ENCODE measurements around the gene SEC14L2. TPM values are rescaled to one million over a fixed set of nuclear protein-coding genes. Genes with fewer than 3 reads are reported as not detected.
A peak's percentile ranks its signal among the peaks of the same experiment; 100 is the strongest.

The SEC14L2 gene
- total and polyA plus RNA-seq, 8 donors: 2.6 to 6.6 (median 3.8) TPM

DNA sequence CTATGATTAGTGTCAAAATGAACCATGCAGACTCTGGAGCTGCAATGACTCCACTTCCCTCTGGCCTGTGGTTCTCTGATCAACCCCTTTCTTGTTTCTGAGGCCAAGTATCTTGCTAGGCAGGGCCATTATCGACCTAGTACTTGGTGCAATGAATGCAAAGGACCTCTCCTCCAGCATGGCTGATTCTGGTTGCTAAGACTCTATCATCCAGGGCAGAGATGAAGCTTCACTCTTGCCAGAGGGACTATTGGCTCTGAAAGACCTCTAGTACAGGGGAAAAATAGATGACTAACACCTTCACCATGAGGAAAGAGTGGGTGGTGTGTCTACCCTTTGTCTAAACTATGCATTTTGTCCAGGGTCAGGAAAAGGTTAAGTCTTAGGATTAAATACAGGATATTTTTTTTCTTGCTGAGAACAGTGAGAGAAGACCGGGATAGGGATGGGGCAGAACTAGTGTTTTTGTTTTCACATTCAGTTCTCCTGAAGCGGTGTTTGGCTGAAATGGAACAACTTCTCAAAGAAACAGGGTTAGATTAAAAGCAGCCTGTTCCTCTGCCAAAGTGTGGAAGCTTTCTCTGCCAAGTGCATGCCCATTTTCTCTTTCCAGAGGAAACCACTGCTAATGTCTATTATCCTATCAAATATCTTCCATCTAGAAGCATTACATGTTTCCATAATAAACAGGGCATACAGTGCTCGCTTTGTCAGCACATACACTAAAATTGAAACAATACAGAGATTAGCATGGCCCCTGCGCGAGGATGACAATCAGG lies 23.7 kb downstream of the SEC14L2 start:
- FAIRE-seq (no peak), ATAC-seq (no peak), DNase-seq (no peak)
- no peaks in the 10 kb centered on the region for H3K36me3 ChIP-seq
- H3K4me3 ChIP-seq: no peak overlapping the region
- TF ChIP-seq, protein P1, sequence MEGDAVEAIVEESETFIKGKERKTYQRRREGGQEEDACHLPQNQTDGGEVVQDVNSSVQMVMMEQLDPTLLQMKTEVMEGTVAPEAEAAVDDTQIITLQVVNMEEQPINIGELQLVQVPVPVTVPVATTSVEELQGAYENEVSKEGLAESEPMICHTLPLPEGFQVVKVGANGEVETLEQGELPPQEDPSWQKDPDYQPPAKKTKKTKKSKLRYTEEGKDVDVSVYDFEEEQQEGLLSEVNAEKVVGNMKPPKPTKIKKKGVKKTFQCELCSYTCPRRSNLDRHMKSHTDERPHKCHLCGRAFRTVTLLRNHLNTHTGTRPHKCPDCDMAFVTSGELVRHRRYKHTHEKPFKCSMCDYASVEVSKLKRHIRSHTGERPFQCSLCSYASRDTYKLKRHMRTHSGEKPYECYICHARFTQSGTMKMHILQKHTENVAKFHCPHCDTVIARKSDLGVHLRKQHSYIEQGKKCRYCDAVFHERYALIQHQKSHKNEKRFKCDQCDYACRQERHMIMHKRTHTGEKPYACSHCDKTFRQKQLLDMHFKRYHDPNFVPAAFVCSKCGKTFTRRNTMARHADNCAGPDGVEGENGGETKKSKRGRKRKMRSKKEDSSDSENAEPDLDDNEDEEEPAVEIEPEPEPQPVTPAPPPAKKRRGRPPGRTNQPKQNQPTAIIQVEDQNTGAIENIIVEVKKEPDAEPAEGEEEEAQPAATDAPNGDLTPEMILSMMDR (IDR thresholded peaks at IDR 0.05): no peak
- no peaks in the 10 kb centered on the region for H3K27me3 ChIP-seq
- H3K9me3 ChIP-seq: no peaks in the 10 kb centered on the region
- no peak overlapping the region for H3K27ac ChIP-seq
- 71 to 77% methylated on average over 6 of the region's 6 CpGs for WGBS, 2 donors
- peaks cover 15 to 35% (median 24%) of the 10 kb centered on the region in 3 donors for H3K4me1 ChIP-seq
- intact Hi-C loops (cut with DNase I): no loop called here

DNA sequence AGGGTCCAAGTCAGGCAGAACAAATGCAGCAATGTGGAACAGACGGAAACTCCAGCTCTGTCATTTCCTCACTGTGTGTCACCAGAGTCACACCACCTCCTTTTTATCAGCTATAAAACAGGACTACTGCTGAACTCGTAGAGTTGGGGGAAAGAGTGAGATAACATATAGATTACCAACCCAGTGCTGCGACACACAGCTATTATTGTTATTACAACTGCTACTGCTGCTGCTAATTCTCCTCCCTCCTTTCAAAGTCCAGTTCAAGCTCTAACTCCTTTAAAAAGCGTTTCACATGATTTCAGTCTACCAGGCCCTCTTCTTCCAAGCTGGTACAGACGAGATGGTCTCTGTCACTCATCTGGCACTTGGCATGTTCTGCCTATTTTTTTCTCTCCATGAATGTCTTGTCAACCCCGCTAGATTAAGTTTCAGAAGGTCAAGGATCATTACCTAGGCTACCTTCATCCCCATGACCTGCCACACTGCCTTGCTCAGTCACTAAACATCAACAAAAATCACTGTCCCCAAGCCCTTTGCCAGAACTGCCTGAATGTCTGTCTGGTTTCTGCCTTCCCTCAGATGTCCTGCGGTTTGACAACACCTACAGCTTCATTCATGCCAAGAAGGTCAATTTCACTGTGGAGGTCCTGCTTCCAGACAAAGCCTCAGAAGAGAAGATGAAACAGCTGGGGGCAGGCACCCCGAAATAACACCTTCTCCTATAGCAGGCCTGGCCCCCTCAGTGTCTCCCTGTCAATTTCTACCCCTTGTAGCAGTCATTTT lies 25.1 kb downstream of the SEC14L2 start:
- H3K4me1 ChIP-seq: peaks cover 15 to 37% (median 24%) of the 10 kb centered on the region in 3 donors
- H3K27ac ChIP-seq: peak overlapping the region; percentile 91 to 98 (median 96)
- WGBS, 2 donors: 50 to 58% methylated on average over 8 of the region's 8 CpGs
- no peaks in the 10 kb centered on the region for H3K9me3 ChIP-seq
- DNase-seq (no peak), ATAC-seq (no peak), FAIRE-seq (no peak)
- no peaks in the 10 kb centered on the region for H3K27me3 ChIP-seq
- H3K4me3 ChIP-seq: peak overlapping the region in 1 of 4 donors; percentile 72
- intact Hi-C loops (cut with DNase I): no loop called here
- H3K36me3 ChIP-seq: no peaks in the 10 kb centered on the region
- TF ChIP-seq, protein P1 (IDR thresholded peaks at IDR 0.05): no peak

DNA sequence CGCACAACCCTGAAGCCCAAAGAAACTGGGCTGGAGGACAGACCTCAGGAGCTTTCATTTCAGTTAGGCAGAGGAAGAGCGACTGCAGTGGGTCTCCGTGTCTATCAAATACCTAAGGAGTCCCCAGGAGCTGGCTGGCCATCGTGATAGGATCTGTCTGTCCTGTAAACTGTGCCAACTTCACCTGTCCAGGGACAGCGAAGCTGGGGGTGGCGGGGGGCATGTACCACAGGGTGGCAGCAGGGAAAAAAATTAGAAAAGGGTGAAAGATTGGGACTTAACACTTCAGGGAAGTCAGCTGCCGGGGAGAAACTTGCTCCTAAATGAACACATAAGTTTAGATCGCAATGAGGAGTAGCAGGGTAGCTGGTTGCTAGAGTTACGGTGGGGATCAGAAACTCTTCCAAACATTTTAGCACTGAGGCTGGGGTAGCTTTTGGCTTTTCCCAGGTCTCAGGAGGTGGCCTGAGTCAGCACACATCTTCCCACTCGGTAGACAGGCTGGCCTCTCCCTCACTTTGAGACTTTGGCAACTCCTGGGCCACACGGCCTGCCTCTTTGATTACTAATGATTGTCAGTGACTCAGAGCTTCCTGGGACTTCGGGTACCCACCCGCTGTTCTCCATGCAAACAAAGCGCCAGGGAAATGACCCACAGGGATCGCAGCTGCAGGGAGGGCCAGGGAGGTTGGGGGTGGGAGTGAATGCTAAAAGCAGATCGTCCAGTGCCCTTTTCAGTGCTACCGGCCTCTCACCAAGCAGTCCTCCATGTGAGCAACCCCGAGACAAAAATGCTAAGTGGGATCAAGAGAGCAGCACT lies 25.9 kb downstream of the SEC14L2 start:
- Histone ChIP-seq H3K4me1 (peaks cover 15 to 37% (median 24%) of the 10 kb centered on the region in 3 donors), H3K36me3 (no peaks in the 10 kb centered on the region), H3K27me3 (no peaks in the 10 kb centered on the region), H3K27ac (peak overlapping the region; percentile 91 to 98 (median 96)), H3K4me3 (peak overlapping the region; percentile 57 to 72 (median 64)), H3K9me3 (no peaks in the 10 kb centered on the region)
- DNase-seq (peak; percentile 44 to 84 (median 74)), FAIRE-seq (no peak), ATAC-seq (peak; percentile 17 to 51 (median 42))
- WGBS, 2 donors: 22 to 26% methylated on average over 18 of the region's 18 CpGs
- TF ChIP-seq, protein P1 (IDR thresholded peaks at IDR 0.05): no peak
- intact Hi-C loops (cut with DNase I): no loop called here

DNA sequence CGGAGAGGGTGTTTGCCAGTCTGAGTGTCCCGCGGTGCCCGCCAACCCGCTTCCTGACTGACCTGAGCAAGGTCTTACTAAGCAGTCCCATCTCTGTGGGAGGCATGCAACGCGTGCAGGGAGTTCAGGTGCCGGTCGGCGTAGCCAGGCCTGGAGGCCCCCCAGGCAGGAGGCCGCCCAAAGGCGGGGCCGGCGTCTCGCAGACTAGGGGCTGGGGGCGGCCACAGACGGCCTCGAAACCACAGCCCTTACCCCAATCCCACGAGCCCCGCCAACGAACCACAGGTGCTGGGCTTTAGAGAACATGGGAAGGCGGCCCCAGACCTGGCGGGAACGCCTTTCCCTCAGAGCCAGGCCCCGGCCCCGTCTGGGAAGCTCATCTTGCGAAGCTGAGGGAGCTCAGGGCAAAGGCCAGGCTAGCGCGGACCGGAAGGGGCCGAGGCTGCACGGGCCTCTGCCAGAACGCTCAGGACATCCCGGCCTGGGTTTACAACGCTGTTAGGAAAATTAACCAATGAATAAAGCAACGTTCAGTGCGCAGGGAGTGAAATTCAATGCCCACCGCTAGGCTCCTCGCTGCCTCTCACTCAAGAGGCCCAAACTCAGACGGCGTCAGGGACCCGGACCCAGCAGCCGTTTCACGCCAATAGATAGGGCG lies 26.6 kb downstream of the SEC14L2 start:
- no peaks in the 10 kb centered on the region for H3K27me3 ChIP-seq
- peaks cover 15 to 37% (median 24%) of the 10 kb centered on the region in 3 donors for H3K4me1 ChIP-seq
- H3K36me3 ChIP-seq: no peaks in the 10 kb centered on the region
- no peak for FAIRE-seq
- intact Hi-C loops (cut with DNase I): no loop called here
- peak overlapping the region; percentile 57 to 72 (median 64) for H3K4me3 ChIP-seq
- 0% methylated on average over 45 of the region's 45 CpGs for WGBS, 2 donors
- H3K9me3 ChIP-seq: no peaks in the 10 kb centered on the region
- DNase-seq: peak in 3 of 6 donors; percentile 69 to 91 (median 82)
- peak overlapping the region; percentile 91 to 98 (median 96) for H3K27ac ChIP-seq
- TF ChIP-seq, protein P1 (IDR thresholded peaks at IDR 0.05): no peak
- ATAC-seq: peak; percentile 53 to 65 (median 64)
